ENCODE measurements around the gene DAZAP1.

DNA sequence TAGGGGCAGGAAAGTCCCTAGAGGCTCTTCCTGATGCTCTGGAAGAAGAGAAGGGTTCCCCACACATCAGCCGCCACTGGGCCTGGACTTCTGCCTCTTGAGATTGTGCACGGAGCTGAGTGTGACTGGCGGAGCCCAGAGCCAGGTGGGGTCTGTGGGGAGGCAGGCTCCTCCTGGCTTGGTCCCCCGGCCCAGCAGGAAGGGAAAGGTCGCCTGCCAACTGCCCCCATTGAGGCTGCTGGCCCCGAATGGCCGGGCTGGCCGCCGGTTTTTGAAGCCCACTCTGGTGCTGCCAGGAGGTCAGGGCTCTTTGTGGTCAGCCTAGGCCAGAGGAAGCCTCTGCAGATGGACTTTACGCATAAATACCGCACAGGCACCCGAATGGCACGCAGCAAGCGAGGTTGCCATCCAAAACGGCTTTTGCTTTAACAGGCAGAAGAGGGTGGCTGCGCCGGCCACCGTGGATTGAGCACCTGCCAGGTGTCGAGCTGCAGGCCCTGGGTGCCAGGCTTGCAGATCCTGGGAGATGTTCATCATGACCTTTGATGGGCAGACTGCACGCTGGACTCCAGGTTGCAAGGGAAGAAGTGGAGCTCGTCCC lies 5.0 kb downstream of the DAZAP1 start:
- TF ChIP-seq EP300 (IDR thresholded peaks at IDR 0.05) (no peak), POLR2A (IDR thresholded peaks at IDR 0.05) (no peak), POLR2AphosphoS5 (IDR thresholded peaks at IDR 0.05) (no peak)
- TF ChIP-seq, protein P1, sequence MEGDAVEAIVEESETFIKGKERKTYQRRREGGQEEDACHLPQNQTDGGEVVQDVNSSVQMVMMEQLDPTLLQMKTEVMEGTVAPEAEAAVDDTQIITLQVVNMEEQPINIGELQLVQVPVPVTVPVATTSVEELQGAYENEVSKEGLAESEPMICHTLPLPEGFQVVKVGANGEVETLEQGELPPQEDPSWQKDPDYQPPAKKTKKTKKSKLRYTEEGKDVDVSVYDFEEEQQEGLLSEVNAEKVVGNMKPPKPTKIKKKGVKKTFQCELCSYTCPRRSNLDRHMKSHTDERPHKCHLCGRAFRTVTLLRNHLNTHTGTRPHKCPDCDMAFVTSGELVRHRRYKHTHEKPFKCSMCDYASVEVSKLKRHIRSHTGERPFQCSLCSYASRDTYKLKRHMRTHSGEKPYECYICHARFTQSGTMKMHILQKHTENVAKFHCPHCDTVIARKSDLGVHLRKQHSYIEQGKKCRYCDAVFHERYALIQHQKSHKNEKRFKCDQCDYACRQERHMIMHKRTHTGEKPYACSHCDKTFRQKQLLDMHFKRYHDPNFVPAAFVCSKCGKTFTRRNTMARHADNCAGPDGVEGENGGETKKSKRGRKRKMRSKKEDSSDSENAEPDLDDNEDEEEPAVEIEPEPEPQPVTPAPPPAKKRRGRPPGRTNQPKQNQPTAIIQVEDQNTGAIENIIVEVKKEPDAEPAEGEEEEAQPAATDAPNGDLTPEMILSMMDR (IDR thresholded peaks at IDR 0.05), result no peak
